A673 (cell line): ENCODE results near the gene CUEDC2. TPM values are rescaled to one million over a fixed set of nuclear protein-coding genes. Genes with fewer than 3 reads are reported as not detected.
A peak's percentile ranks its signal among the peaks of the same experiment; 100 is the strongest.

ENCODE experiments used
- BruUV-seq: library from RNA; stranded (reverse); fragments of 400-500 nt; replicated peaks from 2 replicates; lab custom pipeline; 2021; lab: Mats Ljungman, UMichigan
- CTCF ChIA-PET: fragments of 300-600 bp; sonication (Branson Sonifier 250); formaldehyde crosslinking; loops from one replicate; lab custom pipeline; 2022; ENCODE audit warnings: antibody characterized with exemption; lab: Charles Lee
- POLR2A ChIA-PET: fragments of 300-600 bp; sonication (Branson Sonifier 250); formaldehyde crosslinking; loops from one replicate; lab custom pipeline; 2022; ENCODE audit warnings: antibody characterized with exemption; ENCODE audit not compliant: low non-redundant PET; lab: Charles Lee
- DNase-seq: peaks from one replicate; pipeline ENCODE4 v3.0.0-alpha.2; 2015; ENCODE audit warnings: low spot score
- H3K27ac ChIP-seq: fragments of 200-600 bp; sonication (generic); 2 replicates; pipeline ENCODE4 v1.5.1; 2016; ENCODE audit warnings: mixed run types, low read depth, mild to moderate bottlenecking, mixed read lengths, antibody characterized with exemption, low read length; ENCODE audit not compliant: poor library complexity, severe bottlenecking
- H3K27me3 ChIP-seq: fragments of 200-600 bp; sonication (generic); replicated peaks from 2 replicates; pipeline ENCODE4 v1.6.1; 2017; ENCODE audit warnings: mixed run types, low read depth, mild to moderate bottlenecking, mixed read lengths, antibody characterized with exemption, low read length; ENCODE audit not compliant: insufficient read depth, poor library complexity
- H3K36me3 ChIP-seq: fragments of 200-600 bp; sonication (generic); 2 replicates; pipeline ENCODE4 v1.6.1; 2016; ENCODE audit warnings: mixed run types, mild to moderate bottlenecking, mixed read lengths, antibody characterized with exemption, low read length; ENCODE audit not compliant: insufficient read depth, poor library complexity, severe bottlenecking
- H3K4me1 ChIP-seq: fragments of 200-600 bp; sonication (generic); 2 replicates; pipeline ENCODE4 v1.6.1; 2017; ENCODE audit warnings: mixed run types, mild to moderate bottlenecking, mixed read lengths, antibody characterized with exemption, low read length; ENCODE audit not compliant: insufficient read depth, poor library complexity, severe bottlenecking
- H3K4me3 ChIP-seq: fragments of 200-600 bp; sonication (generic); 2 replicates; pipeline ENCODE4 v1.5.1; 2016; ENCODE audit warnings: low read depth, mixed run types, mild to moderate bottlenecking, mixed read lengths, low read length; ENCODE audit not compliant: poor library complexity, severe bottlenecking
- H3K9me3 ChIP-seq: fragments of 200-600 bp; sonication (generic); 2 replicates; pipeline ENCODE4 v1.6.1; 2016; ENCODE audit warnings: mixed run types, low read depth, mild to moderate bottlenecking, mixed read lengths, antibody characterized with exemption, low read length; ENCODE audit not compliant: poor library complexity, severe bottlenecking
- EZH2 ChIP-seq: fragments of 200-600 bp; sonication (generic); IDR thresholded peaks from 2 replicates; pipeline ENCODE4 v1.6.1; 2017; ENCODE audit warnings: borderline replicate concordance, low read depth, mild to moderate bottlenecking, mixed read lengths, antibody characterized with exemption, low read length; ENCODE audit not compliant: poor library complexity, severe bottlenecking
- intact Hi-C: fragments of 100-400 bp; cut with micrococcal nuclease; formaldehyde crosslinking; loops from one replicate; pipeline ENCODE4 v1.10.0; 2022; ENCODE audit not compliant: unreplicated experiment
- microRNA-seq: library from miRNA; unstranded; fragments of <30 nt; microRNA quantifications from one replicate; pipeline ENCODE4 v1.2.0, GENCODE V29; 2021
- total RNA-seq: library from RNA; stranded (reverse); gene quantifications from 2 replicates; pipeline ENCODE4 v1.2.3, GENCODE V29; 2021
- TF ChIP-seq, protein P1 (sequence below): fragments of 300-800, 200-600 bp; sonication (generic); conservative IDR thresholded peaks from 2 replicates; pipeline ENCODE4 v1.5.1; 2017; ENCODE audit warnings: low read depth, mild to moderate bottlenecking, antibody characterized with exemption, low read length, moderate library complexity, mixed read lengths

Gene CUEDC2
- total RNA-seq, 1 experiment from 2014 or later = 63.7 TPM

- intact Hi-C loops = no loop called here
- peaks cover 37% of the 10 kb centered on the region for H3K36me3 ChIP-seq
- no peaks in the 10 kb centered on the region for H3K4me1 ChIP-seq
- no peak for DNase-seq
- no peak overlapping the region for H3K4me3 ChIP-seq
- ChIA-PET POLR2A (no interaction called here), CTCF (no interaction called here)
- H3K27ac ChIP-seq = no peak overlapping the region
- no peaks in the 10 kb centered on the region for H3K27me3 ChIP-seq
- BruUV-seq = no TSS peak
- TF ChIP-seq EZH2 = no peak
- TF ChIP-seq, protein P1, sequence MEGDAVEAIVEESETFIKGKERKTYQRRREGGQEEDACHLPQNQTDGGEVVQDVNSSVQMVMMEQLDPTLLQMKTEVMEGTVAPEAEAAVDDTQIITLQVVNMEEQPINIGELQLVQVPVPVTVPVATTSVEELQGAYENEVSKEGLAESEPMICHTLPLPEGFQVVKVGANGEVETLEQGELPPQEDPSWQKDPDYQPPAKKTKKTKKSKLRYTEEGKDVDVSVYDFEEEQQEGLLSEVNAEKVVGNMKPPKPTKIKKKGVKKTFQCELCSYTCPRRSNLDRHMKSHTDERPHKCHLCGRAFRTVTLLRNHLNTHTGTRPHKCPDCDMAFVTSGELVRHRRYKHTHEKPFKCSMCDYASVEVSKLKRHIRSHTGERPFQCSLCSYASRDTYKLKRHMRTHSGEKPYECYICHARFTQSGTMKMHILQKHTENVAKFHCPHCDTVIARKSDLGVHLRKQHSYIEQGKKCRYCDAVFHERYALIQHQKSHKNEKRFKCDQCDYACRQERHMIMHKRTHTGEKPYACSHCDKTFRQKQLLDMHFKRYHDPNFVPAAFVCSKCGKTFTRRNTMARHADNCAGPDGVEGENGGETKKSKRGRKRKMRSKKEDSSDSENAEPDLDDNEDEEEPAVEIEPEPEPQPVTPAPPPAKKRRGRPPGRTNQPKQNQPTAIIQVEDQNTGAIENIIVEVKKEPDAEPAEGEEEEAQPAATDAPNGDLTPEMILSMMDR = no peak
- no peaks in the 10 kb centered on the region for H3K9me3 ChIP-seq
Measured at GRCh38 chr10:102375867-102376266, 56.5 kb downstream of the CUEDC2 start.

GRCh38 chr10:102375250-102375649, 57.1 kb downstream of the CUEDC2 start:
- Histone ChIP-seq H3K4me1 (no peaks in the 10 kb centered on the region), H3K36me3 (peaks cover 40% of the 10 kb centered on the region), H3K27ac (no peak overlapping the region), H3K9me3 (no peaks in the 10 kb centered on the region), H3K27me3 (no peaks in the 10 kb centered on the region), H3K4me3 (no peak overlapping the region)
- no peak for DNase-seq
- ChIA-PET CTCF (no interaction called here), POLR2A (no interaction called here)
- no peak for TF ChIP-seq EZH2
- TF ChIP-seq, protein P1 = no peak
- intact Hi-C loops = no loop called here
- no TSS peak for BruUV-seq

Small RNA genes lying within 50 kb of the gene (microRNA-seq; reads per million reads assigned to microRNA genes)
- 950 reads per million, percentile 80 among the genes with 10 or more reads in this experiment for gene MIR146B

Other genes with a start within 250 kb of the CUEDC2 start
- gene ELOVL3, start 206.3 kb downstream of the CUEDC2 start, total RNA-seq = 0.44 TPM in 1 of 2 replicates, not detected in the other
- gene PITX3, start 191.1 kb downstream of the CUEDC2 start, total RNA-seq = not detected in 2 replicates
- gene GBF1, start 187.0 kb downstream of the CUEDC2 start, total RNA-seq = 48.4 and 50.0 TPM in 2 replicates
- 29.8 and 33.2 TPM in 2 replicates for gene NFKB2, start 36.9 kb downstream of the CUEDC2 start, total RNA-seq
- gene PSD, start 13.8 kb downstream of the CUEDC2 start, total RNA-seq = 5.8 and 7.3 TPM in 2 replicates
- gene FBXL15, start 11.7 kb downstream of the CUEDC2 start, total RNA-seq = 8.9 and 11.6 TPM in 2 replicates
- 0.42 TPM in 1 of 2 replicates, not detected in the other for gene C10orf95, start 19.0 kb upstream of the CUEDC2 start, total RNA-seq
- gene ACTR1A, start 70.1 kb upstream of the CUEDC2 start, total RNA-seq = 128 and 130 TPM in 2 replicates
- gene SUFU, start 71.4 kb upstream of the CUEDC2 start, total RNA-seq = 20.5 and 23.3 TPM in 2 replicates
- gene TRIM8, start 211.9 kb upstream of the CUEDC2 start, total RNA-seq = 29.4 and 32.0 TPM in 2 replicates